HG03066 (cell line): ENCODE measurements around the gene ZSCAN12.
A peak's percentile ranks its signal among the peaks of the same experiment; 100 is the strongest.
"Not testable (repeated sequence)": the region's sequence is repeated elsewhere in the genome, so short reads cannot be mapped to it uniquely, and the experiment has no call there.

Experiments used
- ATAC-seq: cut with Tn5 transposase; IDR thresholded peaks from one replicate; pipeline ENCODE4 v1.9.1; 2021; ENCODE audit warnings: low read depth; ENCODE audit not compliant: unreplicated experiment

ZSCAN12 gene

GRCh38 chr6:28399350-28400121 lies at the start of gene ZSCAN12:
Gene ZSCAN12 (minus strand): TSS chr6:28399747. CDS start chr6:28398405, 1,342 bp downstream.
- ATAC-seq: peak; percentile 82

DNA sequence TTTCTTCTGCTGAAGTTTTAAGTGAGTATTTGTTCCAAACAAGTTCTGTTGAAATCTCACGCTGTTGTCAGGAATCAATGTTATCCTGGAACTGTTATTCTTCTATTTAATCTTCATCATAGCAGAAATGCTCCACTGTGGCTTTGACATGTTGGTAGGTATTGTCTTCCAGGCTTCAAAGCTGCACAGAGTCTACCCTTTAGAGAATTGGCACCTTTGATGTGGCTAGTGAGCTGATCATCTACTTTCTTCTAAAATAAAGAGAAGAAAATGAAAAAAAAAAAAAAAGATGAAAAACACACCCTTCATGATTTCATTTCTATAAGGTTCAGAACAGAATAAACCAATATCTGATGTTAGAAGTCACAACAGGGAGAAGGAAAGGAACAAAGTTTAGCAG lies 49.5 kb upstream of the ZSCAN12 start:
- ATAC-seq: no peak

GRCh38 chr6:28447512-28447906 lies 48.0 kb upstream of the ZSCAN12 start:
- not testable (repeated sequence) for ATAC-seq

- ATAC-seq: no peak
Measured at GRCh38 chr6:28446818-28447511, 47.4 kb upstream of the ZSCAN12 start.

DNA sequence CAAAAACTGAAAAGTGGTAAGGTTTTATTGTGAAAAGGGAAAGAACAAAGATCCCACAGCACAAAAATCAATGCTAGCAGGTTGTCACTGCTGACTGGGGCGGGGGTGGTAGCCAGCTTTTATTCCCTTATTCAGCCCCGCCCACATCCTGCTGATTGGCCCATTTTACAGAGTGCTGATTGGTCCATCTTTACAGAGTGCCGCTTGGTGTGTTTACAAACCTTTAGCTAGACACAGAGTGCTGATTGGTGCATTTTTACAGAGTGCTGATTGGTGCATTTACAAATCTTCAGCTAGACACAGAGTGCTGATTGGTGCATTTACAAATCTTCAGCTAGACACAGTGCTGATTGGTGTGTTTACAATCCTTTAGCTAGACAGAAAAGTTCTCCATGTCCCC lies 45.2 kb upstream of the ZSCAN12 start:
- not testable (repeated sequence) for ATAC-seq

GRCh38 chr6:28443112-28443773 lies 43.7 kb upstream of the ZSCAN12 start, which contains the start of gene ZSCAN23:
Gene ZSCAN23 (minus strand): TSS chr6:28443491. CDS start chr6:28436266, 7,225 bp downstream.
- ATAC-seq: peak; percentile 85

DNA sequence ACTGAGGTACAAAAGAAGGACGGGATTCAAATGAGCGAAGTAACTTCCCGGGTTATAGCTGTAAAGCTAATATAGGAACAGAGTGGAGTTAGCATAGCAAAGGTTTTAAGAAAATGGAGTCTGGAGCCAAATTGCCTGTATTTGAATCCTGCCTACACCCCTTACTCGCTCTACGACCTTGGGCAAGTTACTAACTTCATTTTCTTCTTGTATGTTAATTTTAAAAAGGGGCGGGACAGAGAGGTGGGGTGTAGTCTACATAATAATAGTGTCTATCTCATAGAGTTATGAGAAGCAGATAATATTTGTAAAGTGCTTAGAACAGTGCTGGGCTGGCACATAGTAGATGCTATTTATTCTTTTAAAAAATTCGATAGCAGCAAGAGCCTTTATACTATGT lies 43.0 kb upstream of the ZSCAN12 start:
- ATAC-seq: no peak

DNA sequence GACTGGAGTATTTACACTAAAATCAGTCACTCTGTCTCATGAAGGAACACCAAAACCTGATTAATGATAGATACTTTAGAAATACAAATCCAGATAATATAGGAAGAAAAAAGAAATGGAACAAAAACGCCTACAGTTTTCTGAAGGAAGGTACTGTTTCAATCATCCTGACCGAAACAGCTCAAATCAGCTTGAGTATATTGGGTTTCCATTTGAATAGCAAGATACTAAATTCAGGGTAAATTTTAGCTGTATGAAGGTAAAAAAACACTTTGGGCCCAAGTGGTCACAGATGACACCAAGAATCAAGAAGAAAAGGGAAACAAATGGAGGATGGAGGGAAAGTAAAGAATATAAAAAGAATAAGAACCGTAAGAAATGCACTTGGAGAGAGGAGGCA lies 36.9 kb upstream of the ZSCAN12 start:
- no peak for ATAC-seq

GRCh38 chr6:28433119-28433518 lies 33.6 kb upstream of the ZSCAN12 start:
- ATAC-seq: no peak

DNA sequence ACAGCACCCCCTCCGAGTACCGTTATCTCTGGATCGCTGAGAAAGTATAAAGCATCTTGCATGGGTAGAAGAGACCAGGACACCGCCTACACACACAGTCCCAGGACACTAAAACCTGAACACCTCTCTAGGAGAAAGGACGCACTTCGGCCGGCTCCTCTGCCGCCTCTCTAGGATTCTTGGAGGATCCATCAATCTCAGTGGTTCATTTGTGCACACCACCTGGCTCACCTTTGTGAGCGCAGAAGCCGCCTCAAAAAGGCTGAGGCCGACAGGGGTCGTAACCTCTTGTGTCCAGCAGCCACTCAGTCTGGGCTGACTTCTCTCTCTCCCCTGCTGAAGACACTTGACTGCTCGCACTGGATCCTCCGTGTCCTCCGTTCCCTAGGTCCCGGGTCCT lies 30.2 kb upstream of the ZSCAN12 start:
- no peak for ATAC-seq

DNA sequence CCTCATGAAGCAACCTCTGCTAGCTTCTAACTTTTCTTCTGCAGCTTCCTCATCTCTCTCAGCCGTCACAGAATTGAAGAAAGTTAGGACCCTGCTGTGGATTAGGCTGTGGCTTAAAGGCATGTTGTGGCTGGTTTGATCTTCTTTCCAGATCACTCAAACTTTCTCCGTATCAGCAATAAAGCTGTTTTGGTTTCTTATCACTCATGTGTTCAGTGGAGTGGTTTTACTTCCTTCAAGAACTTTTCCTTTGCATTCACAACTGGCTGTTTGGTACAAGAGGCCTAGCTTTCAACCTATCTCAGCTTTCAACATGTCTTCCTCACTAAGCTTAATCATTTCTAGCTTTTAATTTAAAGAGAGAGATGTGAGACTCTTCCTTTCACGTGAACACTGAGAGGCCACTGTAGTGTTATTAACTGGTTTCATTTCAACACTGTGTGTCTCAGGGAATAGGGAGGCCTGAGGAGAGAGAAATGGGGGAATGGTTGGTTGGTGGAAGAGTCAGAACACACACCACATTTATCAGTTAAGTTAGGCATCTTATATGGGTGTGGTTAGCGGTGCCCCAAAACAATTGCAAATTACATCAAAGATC lies 26.5 kb upstream of the ZSCAN12 start:
- no peak for ATAC-seq

DNA sequence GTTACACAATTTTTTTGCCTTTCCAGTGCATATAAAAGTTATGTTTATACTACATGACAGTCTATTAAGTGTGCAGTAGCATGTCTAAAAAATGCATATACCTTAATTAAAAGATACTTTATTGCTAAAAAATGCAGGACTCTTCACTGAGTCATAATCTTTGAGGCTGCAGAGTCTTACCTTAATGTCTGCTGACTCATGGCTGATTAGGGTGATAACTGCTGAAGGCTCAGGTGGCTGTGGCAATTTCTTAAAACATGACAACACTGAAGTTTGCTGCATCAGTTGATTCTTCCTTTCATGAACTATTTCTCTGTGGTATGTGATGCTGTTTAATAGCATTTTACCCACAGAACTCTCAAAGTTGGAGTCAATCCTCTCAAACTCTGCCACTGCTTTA lies 24.6 kb upstream of the ZSCAN12 start:
- no peak for ATAC-seq

- ATAC-seq: no peak
Measured at GRCh38 chr6:28423546-28423945, 24.0 kb upstream of the ZSCAN12 start.

- ATAC-seq: no peak
Measured at GRCh38 chr6:28413681-28414080, 14.1 kb upstream of the ZSCAN12 start.

- no peak for ATAC-seq
Measured at GRCh38 chr6:28410767-28411166, 11.2 kb upstream of the ZSCAN12 start.

DNA sequence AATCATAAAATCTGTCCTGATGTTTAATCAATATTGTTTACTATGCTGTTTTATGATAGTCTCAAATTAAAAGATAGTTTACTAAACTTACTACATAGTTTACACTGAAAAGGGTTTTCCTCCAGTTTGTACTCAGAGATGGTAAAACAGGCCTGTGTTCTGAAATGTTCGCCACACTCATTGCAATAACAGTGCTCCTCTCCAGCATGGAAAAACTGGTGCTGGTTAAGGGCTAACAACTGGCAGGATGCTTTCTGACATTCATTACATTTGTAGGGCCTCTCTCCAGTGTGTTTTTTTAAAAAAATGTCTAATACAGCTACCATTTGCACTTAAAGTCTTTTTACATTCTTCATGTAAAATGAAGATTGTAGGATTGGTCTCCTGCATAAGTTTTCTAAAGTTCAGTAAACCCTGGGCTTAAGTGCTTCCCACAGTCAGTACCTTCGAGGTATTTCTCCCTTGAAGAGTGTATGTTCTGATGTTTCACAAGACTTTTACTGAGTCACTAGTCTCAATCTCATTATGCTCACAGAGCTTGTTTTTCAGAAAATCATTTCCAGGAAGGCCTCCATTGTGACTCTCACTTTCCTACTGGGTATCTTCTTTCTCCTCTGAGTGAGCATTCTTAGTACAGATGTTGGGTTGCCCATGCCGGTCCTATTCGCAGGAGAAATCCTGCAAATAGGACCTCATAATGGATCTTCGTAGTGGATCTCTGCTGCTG lies 8.7 kb upstream of the ZSCAN12 start:
- ATAC-seq: no peak

DNA sequence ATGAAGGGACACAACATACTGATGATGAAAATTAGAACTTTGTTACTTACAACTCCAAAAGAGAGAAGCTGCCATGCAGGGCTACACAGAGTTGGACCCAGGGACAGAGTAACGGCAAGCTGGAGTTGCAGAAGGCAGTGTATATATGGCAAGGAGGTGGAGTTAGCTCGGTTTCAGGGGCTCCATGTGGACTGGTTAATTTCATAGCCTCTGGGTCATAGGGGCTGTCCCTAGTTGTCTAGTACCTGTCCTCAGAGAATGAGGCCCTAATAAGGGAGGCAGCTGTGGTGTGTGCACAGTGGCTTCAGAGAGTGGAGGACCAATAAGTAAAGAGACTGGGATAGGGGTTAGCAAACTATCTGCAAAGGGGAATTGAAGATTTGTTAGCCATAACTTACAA lies 7.9 kb upstream of the ZSCAN12 start:
- no peak for ATAC-seq

- ATAC-seq: not testable (repeated sequence)
Measured at GRCh38 chr6:28403923-28404322, 4.4 kb upstream of the ZSCAN12 start.

GRCh38 chr6:28402197-28402596 lies 2.6 kb upstream of the ZSCAN12 start:
- no peak for ATAC-seq

- ATAC-seq: no peak
Measured at GRCh38 chr6:28401172-28401571, 1.6 kb upstream of the ZSCAN12 start.

- no peak for ATAC-seq
Measured at GRCh38 chr6:28400122-28400451, 540 bp upstream of the ZSCAN12 start.
